HuH-7 (cell line): ENCODE measurements around the gene SLC22A8.
"Not testable (repeated sequence)": the region's sequence is repeated elsewhere in the genome, so short reads cannot be mapped to it uniquely, and the experiment has no call there.

Experiments used
- DNase-seq: peaks from one replicate; pipeline ENCODE4 v3.0.0; 2011; ENCODE audit warnings: low spot score

The SLC22A8 gene

DNA sequence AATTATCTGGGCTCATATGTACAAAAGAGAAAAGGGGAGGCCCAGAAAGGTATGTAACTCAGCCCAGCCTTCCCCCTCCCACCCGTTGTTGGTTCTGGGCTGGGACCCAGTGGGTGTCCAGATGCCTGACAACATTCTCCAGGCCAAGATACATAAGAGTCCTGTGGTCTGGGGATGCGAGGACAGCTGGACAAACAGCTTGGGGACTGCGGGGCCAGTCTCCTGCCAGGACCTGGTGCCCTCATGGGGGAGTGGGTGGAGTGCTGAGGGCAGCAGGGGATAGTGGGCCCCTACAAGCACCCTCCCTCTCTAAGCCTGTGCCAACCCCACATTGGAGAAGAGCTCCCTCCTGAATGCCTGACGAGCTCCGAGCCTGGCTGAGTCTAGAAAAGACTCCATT is 27.4 kb downstream of the SLC22A8 start:
- DNase-seq: no peak

- DNase-seq: no peak
These were observed 30.4 kb downstream of the SLC22A8 start for GRCh38 chr11:62985041-62985750.

DNA sequence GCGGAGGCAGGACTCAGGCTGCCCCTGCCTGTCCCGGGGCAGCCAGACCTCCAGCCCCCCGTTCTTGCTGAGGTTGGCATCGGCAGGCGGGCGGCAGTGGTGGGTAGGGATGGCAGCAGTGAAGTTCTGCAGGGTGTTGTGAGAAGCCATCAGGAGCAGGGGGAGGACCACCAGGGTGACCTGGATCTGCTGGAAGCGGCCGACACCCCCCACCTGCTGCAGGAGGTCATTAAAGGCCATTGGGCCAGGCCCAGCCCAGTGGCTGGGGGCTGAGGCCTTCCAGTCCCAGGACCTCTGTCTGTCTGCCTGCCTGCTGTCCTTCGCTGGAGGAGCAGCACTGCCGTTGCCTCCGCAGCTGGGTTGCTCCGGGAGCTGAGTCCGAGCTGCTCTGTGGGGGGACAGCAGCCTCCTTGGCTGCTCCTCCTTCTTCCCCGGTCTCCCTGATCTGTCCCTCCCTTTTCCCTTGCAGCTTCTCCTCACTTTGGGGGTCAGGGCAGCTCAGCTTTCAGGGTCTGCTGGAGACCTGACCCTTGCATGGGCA is 31.1 kb downstream of the SLC22A8 start, which contains the start of gene SLC22A6:
TSS of gene SLC22A6 (minus strand) at position 517 of the 541 bp plus-strand sequence. CDS start at position 240, 277 bp downstream.
- no peak for DNase-seq

- no peak for DNase-seq
These were observed 32.0 kb downstream of the SLC22A8 start for GRCh38 chr11:62983536-62984199.

DNA sequence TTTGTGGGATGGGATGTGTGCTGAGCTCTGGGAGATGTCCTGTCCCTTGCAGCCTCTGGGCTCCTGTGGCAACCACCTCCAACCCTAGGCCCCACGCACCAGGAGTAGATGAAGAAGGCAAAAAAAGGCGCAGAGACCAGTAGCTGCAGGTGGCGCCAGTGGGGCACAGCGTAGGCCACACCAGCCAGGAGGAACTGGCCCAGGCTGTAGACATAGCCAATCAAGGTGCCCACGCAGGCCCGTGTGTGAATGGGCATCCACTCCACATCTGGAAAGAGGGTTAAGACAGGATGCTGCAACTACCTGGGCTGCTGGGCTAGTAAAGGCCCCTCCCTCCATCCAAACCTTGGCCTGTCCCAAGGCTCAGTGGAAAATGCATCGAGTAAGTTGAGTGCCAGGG is 33.9 kb downstream of the SLC22A8 start:
- no peak for DNase-seq

GRCh38 chr11:62980133-62980760 is 35.4 kb downstream of the SLC22A8 start:
- no peak for DNase-seq

GRCh38 chr11:62976109-62976508 is 39.5 kb downstream of the SLC22A8 start:
- DNase-seq: no peak

- DNase-seq: peak; percentile 83
These were observed 40.7 kb downstream of the SLC22A8 start for GRCh38 chr11:62974848-62975522.

- DNase-seq: no peak
These were observed 50.1 kb downstream of the SLC22A8 start for GRCh38 chr11:62965574-62965973.

DNA sequence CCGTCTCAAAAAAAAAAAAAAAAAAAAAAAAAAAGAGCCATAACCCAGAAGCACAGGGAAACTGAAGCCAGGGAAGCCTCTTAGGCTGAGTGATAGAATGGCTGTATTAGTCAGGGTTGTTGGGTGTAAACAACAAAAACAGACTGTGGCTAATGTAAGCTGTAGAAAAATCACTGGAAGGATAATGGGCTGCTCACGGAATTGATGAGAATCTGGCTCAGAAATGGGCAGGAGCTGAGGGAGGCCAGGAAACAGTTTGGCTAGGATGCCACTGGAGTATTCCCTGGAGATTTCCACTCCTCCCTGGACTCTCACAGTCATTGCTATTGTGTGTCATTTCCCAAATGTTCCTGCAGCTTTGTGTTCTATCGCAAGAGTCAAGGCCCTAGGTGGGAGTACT is 53.2 kb downstream of the SLC22A8 start:
- no peak for DNase-seq

DNA sequence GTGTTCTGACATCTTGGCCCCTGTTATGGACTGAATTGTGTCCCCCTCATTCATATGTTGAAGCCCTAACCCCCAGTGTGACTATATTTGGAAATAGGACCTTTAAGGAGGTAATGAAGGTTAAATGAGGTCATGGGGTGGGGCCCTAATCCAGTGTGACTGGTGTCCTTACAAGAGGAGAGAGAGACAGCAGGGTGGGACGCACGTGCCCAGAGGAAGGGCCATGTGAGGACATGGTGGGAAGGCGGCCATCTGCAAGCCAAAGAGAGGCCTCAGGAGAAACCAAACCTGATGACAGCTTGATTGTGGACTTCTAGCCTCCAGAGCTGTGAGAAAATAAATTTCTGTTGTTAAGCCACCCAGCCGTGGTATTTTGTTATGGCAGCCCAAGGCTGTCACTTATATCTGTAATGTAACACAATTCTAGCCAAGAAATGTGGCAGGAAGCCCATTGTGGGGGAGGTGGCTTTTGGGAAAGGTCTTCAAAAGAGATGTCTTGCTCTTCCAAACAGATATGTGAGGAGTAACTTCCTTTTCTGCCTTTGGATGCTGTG is 54.5 kb downstream of the SLC22A8 start:
- DNase-seq: no peak

- DNase-seq: no peak
These were observed 56.1 kb downstream of the SLC22A8 start for GRCh38 chr11:62959422-62959980.

DNA sequence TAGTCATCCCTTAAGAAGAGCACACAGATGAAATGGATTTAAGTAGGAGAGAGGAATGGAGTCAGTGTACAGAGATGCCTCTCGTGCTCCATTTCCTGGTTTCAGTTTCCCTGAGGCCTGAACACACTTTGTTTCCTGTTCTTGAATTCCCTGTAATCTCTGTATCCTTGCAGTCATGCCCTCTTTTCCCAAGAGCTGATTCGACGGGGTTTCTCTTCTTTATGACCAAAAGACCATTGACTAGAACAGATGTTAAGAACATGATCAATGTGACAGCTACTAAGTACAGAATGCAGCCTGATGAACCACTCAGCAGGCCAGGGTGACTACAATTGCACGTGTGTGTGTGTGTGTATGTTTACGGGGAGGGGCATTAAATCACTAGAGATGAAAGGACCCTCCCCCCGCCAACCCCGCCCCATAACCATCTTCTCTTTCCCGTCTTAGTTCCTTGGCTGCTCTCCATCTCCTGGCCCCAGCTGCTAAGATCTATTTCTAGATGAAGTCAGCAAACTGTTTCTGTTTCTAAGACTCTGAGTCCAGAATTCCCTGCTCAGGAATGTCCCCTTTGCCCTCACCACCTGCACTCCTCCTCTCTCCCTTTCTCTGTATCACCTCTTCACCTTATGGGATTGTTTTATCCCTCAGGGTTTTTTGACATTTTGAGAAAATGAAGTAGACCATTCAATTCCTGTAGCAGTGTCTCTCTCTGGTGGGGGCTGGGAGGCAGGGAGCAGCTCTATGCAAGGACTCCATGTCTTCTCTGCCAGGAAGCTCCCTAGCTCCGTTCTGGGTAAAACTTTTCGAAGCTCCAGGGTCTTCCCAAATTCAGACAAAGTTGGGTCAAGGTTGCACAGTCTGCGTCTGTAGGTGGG is 56.9 kb downstream of the SLC22A8 start:
- DNase-seq: no peak

- no peak for DNase-seq
These were observed 58.5 kb downstream of the SLC22A8 start for GRCh38 chr11:62957147-62957546.

DNA sequence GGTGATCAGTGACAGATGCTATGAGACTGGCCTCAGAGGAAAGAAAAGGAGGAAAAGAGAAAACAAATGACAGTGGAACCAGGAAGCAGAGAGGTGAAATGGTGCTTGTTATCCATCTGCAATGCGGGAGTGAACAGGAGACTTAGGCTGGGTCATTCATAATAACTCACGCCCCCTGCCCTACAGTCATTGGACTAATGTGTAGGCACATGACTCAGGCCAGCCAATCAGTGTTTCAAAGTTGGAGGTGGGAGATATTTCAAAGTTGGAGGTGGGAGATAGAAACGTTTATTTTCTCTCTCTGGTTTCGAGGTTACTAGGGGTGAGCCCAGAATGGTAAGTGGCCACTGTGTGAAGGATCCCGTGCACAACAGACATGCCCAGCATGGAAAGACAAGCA is 61.2 kb downstream of the SLC22A8 start:
- no peak for DNase-seq

GRCh38 chr11:62953811-62954210 is 61.8 kb downstream of the SLC22A8 start:
- DNase-seq: no peak

GRCh38 chr11:62948765-62949320 is 66.8 kb downstream of the SLC22A8 start:
- no peak for DNase-seq

DNA sequence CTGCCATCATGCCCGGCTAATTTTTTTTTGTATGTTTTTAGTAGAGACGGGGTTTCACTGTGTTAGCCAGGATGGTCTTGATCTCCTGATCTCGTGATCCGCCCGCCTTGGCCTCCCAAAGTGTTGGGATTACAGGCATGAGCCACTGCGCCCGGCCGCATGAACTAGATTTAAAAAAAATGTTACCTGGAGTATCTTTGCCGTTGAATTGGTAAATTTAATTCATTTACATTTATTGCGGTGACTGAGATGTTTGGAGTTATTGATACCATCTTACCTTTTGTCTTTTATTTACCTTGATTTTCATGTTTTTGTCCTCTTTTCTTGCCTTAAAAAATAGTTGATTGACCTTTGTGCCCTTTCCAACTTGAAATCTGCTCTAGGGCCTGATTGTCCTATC is 70.1 kb downstream of the SLC22A8 start:
- DNase-seq: not testable (repeated sequence)
